D341Med (cell line): ENCODE results near the gene TPM1.
A peak's percentile ranks its signal among the peaks of the same experiment; 100 is the strongest.

Source experiments
- DNase-seq: peaks from one replicate; pipeline ENCODE4 v3.0.0; 2012; ENCODE audit warnings: low spot score

TPM1 gene

DNA sequence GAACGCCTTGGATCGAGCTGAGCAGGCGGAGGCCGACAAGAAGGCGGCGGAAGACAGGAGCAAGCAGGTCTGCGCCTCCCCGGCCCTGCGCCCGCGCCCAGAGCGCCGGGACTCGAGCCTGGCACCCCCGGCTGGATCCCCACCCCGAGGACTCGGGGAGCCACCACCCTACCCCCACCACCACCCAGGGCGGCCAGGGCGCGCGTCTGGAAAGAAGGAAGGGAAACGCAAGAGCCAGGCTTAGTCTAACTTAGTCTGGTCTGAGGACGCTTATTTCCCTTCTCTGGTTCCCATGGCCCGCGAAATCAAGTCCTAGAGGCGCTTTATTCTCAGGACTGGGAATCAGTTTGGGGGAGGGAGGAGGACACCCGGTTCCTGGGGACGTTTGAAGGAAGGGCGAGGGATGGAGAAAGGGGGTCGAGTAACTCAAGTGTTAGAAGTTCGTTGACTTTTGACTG is 359 bp downstream of the TPM1 start:
- DNase-seq = no peak

GRCh38 chr15:63043335-63044076 is 959 bp downstream of the TPM1 start:
- DNase-seq = peak; percentile 47

- no peak for DNase-seq
These were observed 1.6 kb downstream of the TPM1 start for GRCh38 chr15:63044077-63044644.

GRCh38 chr15:63044645-63045464 is 2.3 kb downstream of the TPM1 start:
- DNase-seq = no peak

GRCh38 chr15:63045465-63045840 is 2.9 kb downstream of the TPM1 start:
- DNase-seq = no peak

DNA sequence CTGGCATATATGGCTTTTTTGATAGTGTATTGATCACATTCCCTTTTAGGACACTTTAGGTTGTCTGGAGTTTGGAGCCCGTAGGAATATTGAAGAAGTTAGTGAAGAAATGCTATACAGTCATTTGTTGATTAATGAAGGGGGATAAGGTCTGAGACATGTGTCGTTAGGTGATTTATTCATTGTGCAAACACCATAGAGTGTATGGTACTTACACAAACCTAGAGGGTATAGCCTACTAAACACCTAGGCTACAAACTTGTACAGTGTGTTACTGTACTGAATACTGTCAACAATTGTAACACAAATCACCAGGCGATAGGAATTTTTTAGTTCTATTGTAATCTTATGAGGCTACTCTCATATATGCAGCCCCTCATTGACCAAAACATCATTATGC is 3.3 kb downstream of the TPM1 start:
- no peak for DNase-seq

GRCh38 chr15:63046917-63047760 is 4.6 kb downstream of the TPM1 start:
- DNase-seq = no peak

- DNase-seq = no peak
These were observed 5.2 kb downstream of the TPM1 start for GRCh38 chr15:63047792-63048114.

GRCh38 chr15:63048115-63048775 is 5.7 kb downstream of the TPM1 start:
- DNase-seq = peak; percentile 97

GRCh38 chr15:63048776-63049665 is 6.5 kb downstream of the TPM1 start:
- peak; percentile 31 for DNase-seq

- DNase-seq = no peak
These were observed 7.3 kb downstream of the TPM1 start for GRCh38 chr15:63049783-63050371.

DNA sequence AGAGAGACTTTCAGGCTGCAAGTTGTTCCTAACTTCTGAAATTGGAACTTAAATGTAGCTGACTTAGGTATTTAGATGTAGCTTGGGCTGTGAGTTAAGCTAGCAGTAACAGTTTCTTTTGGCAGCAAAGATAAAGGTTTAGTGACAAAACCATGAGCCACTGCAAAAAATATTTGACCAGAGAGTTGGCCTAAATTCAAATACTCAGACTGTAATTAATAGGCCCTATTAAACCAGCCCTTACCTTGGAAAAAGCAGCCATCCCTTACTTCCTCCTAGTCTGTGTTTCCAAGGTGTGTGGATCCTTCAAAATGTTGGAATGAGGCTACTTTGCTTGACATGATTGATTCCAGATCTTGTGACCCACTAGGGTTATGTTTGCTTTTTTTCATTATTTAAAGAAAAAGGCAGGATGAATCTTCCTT is 8.2 kb downstream of the TPM1 start:
- no peak for DNase-seq

- no peak for DNase-seq
These were observed 8.9 kb downstream of the TPM1 start for GRCh38 chr15:63051156-63052066.

- DNase-seq = no peak
These were observed 9.7 kb downstream of the TPM1 start for GRCh38 chr15:63052077-63052841.

- DNase-seq = no peak
These were observed 10.6 kb downstream of the TPM1 start for GRCh38 chr15:63052961-63053698.

DNA sequence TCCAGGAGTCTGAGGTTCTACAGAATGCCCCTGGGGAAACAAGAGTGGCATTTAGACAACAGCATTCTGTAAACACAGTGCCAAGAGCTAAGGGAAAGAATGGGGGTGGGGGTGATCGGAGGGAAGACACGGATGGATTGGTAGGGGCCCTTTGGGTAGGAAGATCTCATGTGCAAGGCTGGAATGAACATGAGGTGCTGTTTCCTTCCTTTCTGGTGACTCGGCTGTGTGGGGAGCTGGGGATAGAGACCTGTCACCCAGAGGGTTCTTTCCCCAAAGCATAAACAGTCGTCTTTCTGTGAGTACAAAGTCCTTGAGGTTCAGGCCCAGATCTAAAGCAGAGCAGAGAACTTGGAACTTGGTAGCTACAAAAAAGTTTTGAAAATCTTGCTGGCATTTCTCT is 11.7 kb downstream of the TPM1 start:
- DNase-seq = no peak

DNA sequence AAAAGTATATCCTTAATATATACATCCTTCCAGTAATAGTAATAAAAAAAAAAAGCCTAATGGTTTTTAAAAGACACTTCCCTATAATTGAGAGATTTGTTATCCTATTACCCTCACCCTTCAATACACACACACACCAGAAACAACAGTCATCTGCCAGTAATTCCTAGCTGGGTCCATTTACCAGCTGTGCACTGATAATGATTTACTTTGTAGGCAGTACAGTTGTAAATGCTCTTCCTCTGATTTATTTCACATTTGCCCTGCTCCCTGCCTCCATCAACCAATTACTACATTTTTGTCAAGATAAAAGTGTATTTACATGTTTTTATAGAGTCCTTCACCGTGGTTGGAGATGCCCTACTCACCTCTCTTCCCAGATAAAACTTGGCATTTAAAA is 12.4 kb downstream of the TPM1 start:
- DNase-seq = no peak

- no peak for DNase-seq
These were observed 14.3 kb downstream of the TPM1 start for GRCh38 chr15:63056829-63057228.
